Measurements from ENCODE around the gene APOL2.

GRCh38 chr22:36282328-36282831 is 43.1 kb upstream of the APOL2 start:
- no peak for TF ChIP-seq CTCF (IDR thresholded peaks at IDR 0.05)
- no peak for TF ChIP-seq EP300 (IDR thresholded peaks at IDR 0.05)
- no peak for TF ChIP-seq POLR2A (IDR thresholded peaks at IDR 0.05)

Data from suprapubic skin (tissue), 3 donors.